ENCODE results near the gene P2RY4. TPM values are rescaled to one million over a fixed set of nuclear protein-coding genes. Genes with fewer than 3 reads are reported as not detected.
"Not testable (repeated sequence)": the region's sequence is repeated elsewhere in the genome, so short reads cannot be mapped to it uniquely, and the experiment has no call there.

The P2RY4 gene
- total and polyA plus RNA-seq, 9 donors = 0.09 to 0.27 (median 0.18) TPM; not detected in 3

- no CpG with 5 or more reads among the region's 2 CpGs for WGBS (ENCODE audit: insufficient coverage)
- no peaks in the 10 kb centered on the region for H3K36me3 ChIP-seq (ENCODE audit: control insufficient read depth, insufficient read depth, low read length)
- DNase-seq = no peak
- H3K27ac ChIP-seq (ENCODE audit: low read length) = no peak overlapping the region
- peaks cover 4% of the 10 kb centered on the region for H3K27me3 ChIP-seq (ENCODE audit: control insufficient read depth, insufficient read depth, low read length)
- no peak overlapping the region for H3K4me3 ChIP-seq (ENCODE audit: low read length)
- H3K9me3 ChIP-seq (replicated peaks; ENCODE audit: control insufficient read depth, low read depth, low read length) = no peaks in the 10 kb centered on the region
- no peaks in the 10 kb centered on the region for H3K4me1 ChIP-seq (ENCODE audit: control insufficient read depth, insufficient read depth, low read length)
Observed at GRCh38 chrX:70247252-70247651, 12.8 kb downstream of the P2RY4 start.

- Histone ChIP-seq H3K4me1 (ENCODE audit: control insufficient read depth, insufficient read depth, low read length) (no peaks in the 10 kb centered on the region), H3K36me3 (ENCODE audit: control insufficient read depth, insufficient read depth, low read length) (no peaks in the 10 kb centered on the region), H3K4me3 (ENCODE audit: low read length) (no peak overlapping the region), H3K27me3 (ENCODE audit: control insufficient read depth, insufficient read depth, low read length) (peaks cover 8% of the 10 kb centered on the region), H3K27ac (ENCODE audit: low read length) (no peak overlapping the region), H3K9me3 (replicated peaks; ENCODE audit: control insufficient read depth, low read depth, low read length) (no peaks in the 10 kb centered on the region)
- WGBS (ENCODE audit: insufficient coverage) = 40% methylated on average over 1 of the region's 6 CpGs
- DNase-seq = no peak
Observed at GRCh38 chrX:70244881-70245280, 15.1 kb downstream of the P2RY4 start.

GRCh38 chrX:70243601-70244000 is 16.4 kb downstream of the P2RY4 start:
- H3K9me3 ChIP-seq (replicated peaks; ENCODE audit: control insufficient read depth, low read depth, low read length); H3K36me3 ChIP-seq (ENCODE audit: control insufficient read depth, insufficient read depth, low read length); H3K27ac ChIP-seq (ENCODE audit: low read length); H3K4me1 ChIP-seq (ENCODE audit: control insufficient read depth, insufficient read depth, low read length); DNase-seq; H3K4me3 ChIP-seq (ENCODE audit: low read length): not testable (repeated sequence)
- H3K27me3 ChIP-seq (ENCODE audit: control insufficient read depth, insufficient read depth, low read length) = peaks cover 14% of the 10 kb centered on the region
- 62% methylated on average over 3 of the region's 5 CpGs for WGBS (ENCODE audit: insufficient coverage)

- Histone ChIP-seq H3K9me3 (replicated peaks; ENCODE audit: control insufficient read depth, low read depth, low read length) (no peaks in the 10 kb centered on the region), H3K36me3 (ENCODE audit: control insufficient read depth, insufficient read depth, low read length) (no peaks in the 10 kb centered on the region), H3K4me1 (ENCODE audit: control insufficient read depth, insufficient read depth, low read length) (no peaks in the 10 kb centered on the region), H3K27ac (ENCODE audit: low read length) (no peak overlapping the region), H3K27me3 (ENCODE audit: control insufficient read depth, insufficient read depth, low read length) (peaks cover 19% of the 10 kb centered on the region), H3K4me3 (ENCODE audit: low read length) (no peak overlapping the region)
- DNase-seq = no peak
- 80% methylated on average over 2 of the region's 2 CpGs for WGBS (ENCODE audit: insufficient coverage)
Observed at GRCh38 chrX:70241501-70241900, 18.5 kb downstream of the P2RY4 start.

GRCh38 chrX:70240751-70241150 is 19.3 kb downstream of the P2RY4 start:
- DNase-seq = no peak
- Histone ChIP-seq H3K27me3 (ENCODE audit: control insufficient read depth, insufficient read depth, low read length) (peaks cover 19% of the 10 kb centered on the region), H3K9me3 (replicated peaks; ENCODE audit: control insufficient read depth, low read depth, low read length) (no peaks in the 10 kb centered on the region), H3K4me3 (ENCODE audit: low read length) (no peak overlapping the region), H3K4me1 (ENCODE audit: control insufficient read depth, insufficient read depth, low read length) (no peaks in the 10 kb centered on the region), H3K27ac (ENCODE audit: low read length) (no peak overlapping the region), H3K36me3 (ENCODE audit: control insufficient read depth, insufficient read depth, low read length) (no peaks in the 10 kb centered on the region)
- WGBS (ENCODE audit: insufficient coverage) = no CpG with 5 or more reads among the region's 1 CpG

GRCh38 chrX:70234355-70234754 is 25.6 kb downstream of the P2RY4 start, which contains the start of gene AWAT1:
TSS of gene AWAT1 (plus strand) at chrX:70234655. CDS start at chrX:70234696, 41 bp downstream.
- Histone ChIP-seq H3K4me3 (ENCODE audit: low read length) (no peak within 1 kb of the TSS), H3K27ac (ENCODE audit: low read length) (no peak within 1 kb of the TSS), H3K36me3 (ENCODE audit: control insufficient read depth, insufficient read depth, low read length) (no peaks in the 10 kb centered on the region), H3K9me3 (replicated peaks; ENCODE audit: control insufficient read depth, low read depth, low read length) (no peaks in the 10 kb centered on the region), H3K27me3 (ENCODE audit: control insufficient read depth, insufficient read depth, low read length) (peaks cover 12% of the 10 kb centered on the region), H3K4me1 (ENCODE audit: control insufficient read depth, insufficient read depth, low read length) (no peaks in the 10 kb centered on the region)
- WGBS (ENCODE audit: insufficient coverage) = 57% methylated on average over 1 of the region's 3 CpGs
- no peak for DNase-seq

- Histone ChIP-seq H3K36me3 (ENCODE audit: control insufficient read depth, insufficient read depth, low read length) (no peaks in the 10 kb centered on the region), H3K27me3 (ENCODE audit: control insufficient read depth, insufficient read depth, low read length) (peaks cover 3% of the 10 kb centered on the region), H3K4me1 (ENCODE audit: control insufficient read depth, insufficient read depth, low read length) (no peaks in the 10 kb centered on the region), H3K9me3 (replicated peaks; ENCODE audit: control insufficient read depth, low read depth, low read length) (no peaks in the 10 kb centered on the region), H3K27ac (ENCODE audit: low read length) (no peak overlapping the region), H3K4me3 (ENCODE audit: low read length) (no peak overlapping the region)
- no peak for DNase-seq
- WGBS (ENCODE audit: insufficient coverage) = 40% methylated on average over 1 of the region's 4 CpGs
Observed at GRCh38 chrX:70231666-70232065, 28.3 kb downstream of the P2RY4 start.

GRCh38 chrX:70226687-70227086 is 33.3 kb downstream of the P2RY4 start:
- Histone ChIP-seq H3K36me3 (ENCODE audit: control insufficient read depth, insufficient read depth, low read length) (no peaks in the 10 kb centered on the region), H3K27me3 (ENCODE audit: control insufficient read depth, insufficient read depth, low read length) (peaks cover 8% of the 10 kb centered on the region), H3K9me3 (replicated peaks; ENCODE audit: control insufficient read depth, low read depth, low read length) (no peaks in the 10 kb centered on the region), H3K4me1 (ENCODE audit: control insufficient read depth, insufficient read depth, low read length) (no peaks in the 10 kb centered on the region), H3K4me3 (ENCODE audit: low read length) (no peak overlapping the region), H3K27ac (ENCODE audit: low read length) (no peak overlapping the region)
- no CpG with 5 or more reads among the region's 2 CpGs for WGBS (ENCODE audit: insufficient coverage)
- DNase-seq = no peak

- no peaks in the 10 kb centered on the region for H3K36me3 ChIP-seq (ENCODE audit: control insufficient read depth, insufficient read depth, low read length)
- H3K4me1 ChIP-seq (ENCODE audit: control insufficient read depth, insufficient read depth, low read length) = no peaks in the 10 kb centered on the region
- H3K27me3 ChIP-seq (ENCODE audit: control insufficient read depth, insufficient read depth, low read length) = peaks cover 8% of the 10 kb centered on the region
- no peak overlapping the region for H3K4me3 ChIP-seq (ENCODE audit: low read length)
- H3K27ac ChIP-seq (ENCODE audit: low read length) = no peak overlapping the region
- no peaks in the 10 kb centered on the region for H3K9me3 ChIP-seq (replicated peaks; ENCODE audit: control insufficient read depth, low read depth, low read length)
- no peak for DNase-seq
Observed at GRCh38 chrX:70226048-70226447, 34.0 kb downstream of the P2RY4 start.

GRCh38 chrX:70219938-70220764 is 39.9 kb downstream of the P2RY4 start:
- no peaks in the 10 kb centered on the region for H3K9me3 ChIP-seq (replicated peaks; ENCODE audit: control insufficient read depth, low read depth, low read length)
- H3K4me3 ChIP-seq (ENCODE audit: low read length) = no peak overlapping the region
- peaks cover 11% of the 10 kb centered on the region for H3K27me3 ChIP-seq (ENCODE audit: control insufficient read depth, insufficient read depth, low read length)
- H3K4me1 ChIP-seq (ENCODE audit: control insufficient read depth, insufficient read depth, low read length) = no peaks in the 10 kb centered on the region
- peak; percentile 2 for DNase-seq
- H3K27ac ChIP-seq (ENCODE audit: low read length) = no peak overlapping the region
- WGBS (ENCODE audit: insufficient coverage) = 33% methylated on average over 1 of the region's 5 CpGs
- no peaks in the 10 kb centered on the region for H3K36me3 ChIP-seq (ENCODE audit: control insufficient read depth, insufficient read depth, low read length)
